HG03571 (cell line): ENCODE data around the gene FCER1G.
A peak's percentile ranks its signal among the peaks of the same experiment; 100 is the strongest.
"Not testable (repeated sequence)": the region's sequence is repeated elsewhere in the genome, so short reads cannot be mapped to it uniquely, and the experiment has no call there.

Source experiments
- ATAC-seq: cut with Tn5 transposase; IDR thresholded peaks from one replicate; pipeline ENCODE4 v1.9.1; 2021; ENCODE audit not compliant: unreplicated experiment

Gene FCER1G

GRCh38 chr1:161227196-161227871 is 12.2 kb downstream of the FCER1G start:
- peak; percentile 33 for ATAC-seq

GRCh38 chr1:161228032-161228431 is 12.9 kb downstream of the FCER1G start:
- ATAC-seq, result no peak

GRCh38 chr1:161229896-161230295 is 14.8 kb downstream of the FCER1G start:
- ATAC-seq, result no peak

- no peak for ATAC-seq
Observed at GRCh38 chr1:161230762-161231161, 15.7 kb downstream of the FCER1G start.

GRCh38 chr1:161233102-161233501 is 18.0 kb downstream of the FCER1G start:
- no peak for ATAC-seq

- ATAC-seq, result no peak
Observed at GRCh38 chr1:161235957-161236775, 21.1 kb downstream of the FCER1G start.

- no peak for ATAC-seq
Observed at GRCh38 chr1:161238039-161238473, 23.0 kb downstream of the FCER1G start, which contains the start of gene NR1I3. NR1I3 (minus strand) TSS chr1:161238203; CDS start chr1:161236565, 1,638 bp downstream.

GRCh38 chr1:161241682-161242081 is 26.6 kb downstream of the FCER1G start:
- ATAC-seq, result no peak

- no peak for ATAC-seq
Observed at GRCh38 chr1:161242313-161242712, 27.2 kb downstream of the FCER1G start.

- no peak for ATAC-seq
Observed at GRCh38 chr1:161244888-161245287, 29.8 kb downstream of the FCER1G start.

GRCh38 chr1:161250100-161250499 is 35.0 kb downstream of the FCER1G start:
- not testable (repeated sequence) for ATAC-seq

- ATAC-seq, result no peak
Observed at GRCh38 chr1:161250829-161251228, 35.7 kb downstream of the FCER1G start.

GRCh38 chr1:161251579-161251978 is 36.5 kb downstream of the FCER1G start:
- no peak for ATAC-seq

GRCh38 chr1:161255302-161255701 is 40.2 kb downstream of the FCER1G start:
- ATAC-seq, result not testable (repeated sequence)

- not testable (repeated sequence) for ATAC-seq
Observed at GRCh38 chr1:161255955-161256520, 40.9 kb downstream of the FCER1G start.

GRCh38 chr1:161257109-161257508 is 42.0 kb downstream of the FCER1G start:
- ATAC-seq, result not testable (repeated sequence)

- no peak for ATAC-seq
Observed at GRCh38 chr1:161258439-161259344, 43.6 kb downstream of the FCER1G start, which contains the start of gene PCP4L1. PCP4L1 (plus strand) TSS chr1:161258745; CDS start chr1:161258975, 230 bp downstream.

GRCh38 chr1:161259345-161259702 is 44.2 kb downstream of the FCER1G start:
- no peak for ATAC-seq

GRCh38 chr1:161259765-161260164 is 44.7 kb downstream of the FCER1G start:
- ATAC-seq, result no peak

- ATAC-seq, result no peak
Observed at GRCh38 chr1:161260376-161261260, 45.5 kb downstream of the FCER1G start.
